ENCODE measurements around the gene PLXNA2.

DNA sequence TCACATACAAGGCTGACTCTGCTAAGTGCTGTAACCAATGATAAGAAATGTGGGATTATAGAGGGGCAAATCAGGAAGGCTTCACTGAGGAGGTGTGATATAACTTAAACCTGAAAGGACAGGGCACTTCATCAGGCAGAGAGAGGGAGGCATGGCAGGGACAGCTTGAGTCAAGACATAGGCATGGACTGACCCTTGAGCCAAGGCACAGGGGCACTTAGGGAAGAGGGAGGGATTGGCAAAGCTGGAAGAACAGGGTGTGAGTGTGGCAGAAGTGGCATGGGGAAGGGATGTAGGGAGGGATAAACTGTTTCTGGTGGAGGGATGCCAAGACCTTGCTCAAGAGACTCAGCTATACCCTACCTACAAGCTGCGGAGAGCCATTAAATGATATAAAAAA lies 81.3 kb downstream of the PLXNA2 start:
- TF ChIP-seq EP300 (IDR thresholded peaks at IDR 0.05) (no peak), RAD21 (conservative IDR thresholded peaks at IDR 0.05 in 1 of 2, IDR thresholded peaks at IDR 0.05 in 1 of 2) (no peak), CHD2 (IDR thresholded peaks at IDR 0.05; ENCODE audit: low read length, partially characterized antibody) (no peak), ZFP36 (IDR thresholded peaks at IDR 0.05; ENCODE audit: borderline replicate concordance, partially characterized antibody) (no peak), MAFK (IDR thresholded peaks at IDR 0.05; ENCODE audit: partially characterized antibody) (no peak), BHLHE40 (IDR thresholded peaks at IDR 0.05; ENCODE audit: low read depth, low read length) (no peak), POLR2A (IDR thresholded peaks at IDR 0.05; ENCODE audit: low read length) (no peak), CEBPB (IDR thresholded peaks at IDR 0.05) (no peak), RFX5 (IDR thresholded peaks at IDR 0.05) (no peak)
- TF ChIP-seq, protein P1, sequence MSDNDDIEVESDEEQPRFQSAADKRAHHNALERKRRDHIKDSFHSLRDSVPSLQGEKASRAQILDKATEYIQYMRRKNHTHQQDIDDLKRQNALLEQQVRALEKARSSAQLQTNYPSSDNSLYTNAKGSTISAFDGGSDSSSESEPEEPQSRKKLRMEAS (IDR thresholded peaks at IDR 0.05), result no peak
- TF ChIP-seq, protein P2, sequence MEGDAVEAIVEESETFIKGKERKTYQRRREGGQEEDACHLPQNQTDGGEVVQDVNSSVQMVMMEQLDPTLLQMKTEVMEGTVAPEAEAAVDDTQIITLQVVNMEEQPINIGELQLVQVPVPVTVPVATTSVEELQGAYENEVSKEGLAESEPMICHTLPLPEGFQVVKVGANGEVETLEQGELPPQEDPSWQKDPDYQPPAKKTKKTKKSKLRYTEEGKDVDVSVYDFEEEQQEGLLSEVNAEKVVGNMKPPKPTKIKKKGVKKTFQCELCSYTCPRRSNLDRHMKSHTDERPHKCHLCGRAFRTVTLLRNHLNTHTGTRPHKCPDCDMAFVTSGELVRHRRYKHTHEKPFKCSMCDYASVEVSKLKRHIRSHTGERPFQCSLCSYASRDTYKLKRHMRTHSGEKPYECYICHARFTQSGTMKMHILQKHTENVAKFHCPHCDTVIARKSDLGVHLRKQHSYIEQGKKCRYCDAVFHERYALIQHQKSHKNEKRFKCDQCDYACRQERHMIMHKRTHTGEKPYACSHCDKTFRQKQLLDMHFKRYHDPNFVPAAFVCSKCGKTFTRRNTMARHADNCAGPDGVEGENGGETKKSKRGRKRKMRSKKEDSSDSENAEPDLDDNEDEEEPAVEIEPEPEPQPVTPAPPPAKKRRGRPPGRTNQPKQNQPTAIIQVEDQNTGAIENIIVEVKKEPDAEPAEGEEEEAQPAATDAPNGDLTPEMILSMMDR (IDR thresholded peaks at IDR 0.05), result no peak
- TF ChIP-seq, protein P3, sequence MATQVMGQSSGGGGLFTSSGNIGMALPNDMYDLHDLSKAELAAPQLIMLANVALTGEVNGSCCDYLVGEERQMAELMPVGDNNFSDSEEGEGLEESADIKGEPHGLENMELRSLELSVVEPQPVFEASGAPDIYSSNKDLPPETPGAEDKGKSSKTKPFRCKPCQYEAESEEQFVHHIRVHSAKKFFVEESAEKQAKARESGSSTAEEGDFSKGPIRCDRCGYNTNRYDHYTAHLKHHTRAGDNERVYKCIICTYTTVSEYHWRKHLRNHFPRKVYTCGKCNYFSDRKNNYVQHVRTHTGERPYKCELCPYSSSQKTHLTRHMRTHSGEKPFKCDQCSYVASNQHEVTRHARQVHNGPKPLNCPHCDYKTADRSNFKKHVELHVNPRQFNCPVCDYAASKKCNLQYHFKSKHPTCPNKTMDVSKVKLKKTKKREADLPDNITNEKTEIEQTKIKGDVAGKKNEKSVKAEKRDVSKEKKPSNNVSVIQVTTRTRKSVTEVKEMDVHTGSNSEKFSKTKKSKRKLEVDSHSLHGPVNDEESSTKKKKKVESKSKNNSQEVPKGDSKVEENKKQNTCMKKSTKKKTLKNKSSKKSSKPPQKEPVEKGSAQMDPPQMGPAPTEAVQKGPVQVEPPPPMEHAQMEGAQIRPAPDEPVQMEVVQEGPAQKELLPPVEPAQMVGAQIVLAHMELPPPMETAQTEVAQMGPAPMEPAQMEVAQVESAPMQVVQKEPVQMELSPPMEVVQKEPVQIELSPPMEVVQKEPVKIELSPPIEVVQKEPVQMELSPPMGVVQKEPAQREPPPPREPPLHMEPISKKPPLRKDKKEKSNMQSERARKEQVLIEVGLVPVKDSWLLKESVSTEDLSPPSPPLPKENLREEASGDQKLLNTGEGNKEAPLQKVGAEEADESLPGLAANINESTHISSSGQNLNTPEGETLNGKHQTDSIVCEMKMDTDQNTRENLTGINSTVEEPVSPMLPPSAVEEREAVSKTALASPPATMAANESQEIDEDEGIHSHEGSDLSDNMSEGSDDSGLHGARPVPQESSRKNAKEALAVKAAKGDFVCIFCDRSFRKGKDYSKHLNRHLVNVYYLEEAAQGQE (IDR thresholded peaks at IDR 0.05), result no peak
- TF ChIP-seq, protein P4, sequence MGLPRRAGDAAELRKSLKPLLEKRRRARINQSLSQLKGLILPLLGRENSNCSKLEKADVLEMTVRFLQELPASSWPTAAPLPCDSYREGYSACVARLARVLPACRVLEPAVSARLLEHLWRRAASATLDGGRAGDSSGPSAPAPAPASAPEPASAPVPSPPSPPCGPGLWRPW (IDR thresholded peaks at IDR 0.05), result no peak
